AG04449 (cell line): Measurements from ENCODE around the gene SGK2.

ENCODE experiments used
- CTCF ChIA-PET: fragments of 350-600 bp; formaldehyde crosslinking; extraction: SDS; loops from one replicate; lab custom pipeline; 2021; ENCODE audit warnings: antibody characterized with exemption; lab: Yijun Ruan, JAX
- POLR2A ChIA-PET: fragments of 400-600, 350-600 bp; formaldehyde crosslinking; extraction: SDS; loops from one replicate; lab custom pipeline; 2020; ENCODE audit warnings: antibody characterized with exemption, inconsistent platforms; lab: Yijun Ruan, JAX
- DNase-seq: peaks from one replicate; pipeline ENCODE4 v3.0.0-alpha.2; 2010; ENCODE audit warnings: low read depth, low spot score
- H3K4me3 ChIP-seq: 2 replicates; pipeline ENCODE4 v1.5.1; 2011; ENCODE audit warnings: low read depth, mild to moderate bottlenecking, control low read depth, low read length
- CTCF ChIP-seq: IDR thresholded peaks from one replicate; pipeline ENCODE4 v1.5.1; 2011; ENCODE audit warnings: mild to moderate bottlenecking, moderate library complexity, low read length, control low read depth, inconsistent platforms; ENCODE audit not compliant: insufficient read depth; ENCODE audit errors: missing control alignments

The SGK2 gene

GRCh38 chr20:43537921-43538877, 20.6 kb upstream of the SGK2 start:
- no peak for DNase-seq
- peak; percentile 88 for TF ChIP-seq CTCF
- no peak overlapping the region for H3K4me3 ChIP-seq
- ChIA-PET POLR2A (interaction anchor here (1.2 kb wide), 1 partner anchor 53 kb away, joined by 4 read pairs; the partner anchor contains the start of gene IFT52), CTCF (interaction anchor here (0.6 to 10.0 kb wide), 47 partner anchors 12 to 558 kb away, joined by 3 to 112 read pairs (median 5); partner anchors contain the start of genes IFT52 and L3MBTL1)

GRCh38 chr20:43538878-43539700, 19.7 kb upstream of the SGK2 start:
- ChIA-PET CTCF (interaction anchor here (0.7 to 10.0 kb wide), 35 partner anchors 6 to 553 kb away, joined by 3 to 112 read pairs (median 5); partner anchors contain the start of gene IFT52), POLR2A (no interaction called here)
- DNase-seq = no peak
- no peak for TF ChIP-seq CTCF
- no peak overlapping the region for H3K4me3 ChIP-seq

- no peak for TF ChIP-seq CTCF
- ChIA-PET CTCF (interaction anchor here (0.9 to 10.0 kb wide), 18 partner anchors 7 to 551 kb away, joined by 3 to 112 read pairs (median 4); partner anchors contain the start of gene IFT52), POLR2A (no interaction called here)
- no peak for DNase-seq
- H3K4me3 ChIP-seq = no peak overlapping the region
Observed at GRCh38 chr20:43539975-43540672, 18.7 kb upstream of the SGK2 start.

GRCh38 chr20:43540673-43541060, 18.2 kb upstream of the SGK2 start:
- H3K4me3 ChIP-seq = no peak overlapping the region
- POLR2A ChIA-PET = no interaction called here
- CTCF ChIA-PET = interaction anchor here (1.1 to 10.0 kb wide), 10 partner anchors 8 to 551 kb away, joined by 3 to 112 read pairs (median 6); no protein-coding TSS in a partner anchor
- TF ChIP-seq CTCF = no peak
- DNase-seq = no peak

GRCh38 chr20:43541214-43541613, 17.6 kb upstream of the SGK2 start:
- no peak overlapping the region for H3K4me3 ChIP-seq
- no peak for DNase-seq
- CTCF ChIA-PET = interaction anchor here (1.2 to 10.0 kb wide), 8 partner anchors 8 to 551 kb away, joined by 3 to 112 read pairs (median 6); no protein-coding TSS in a partner anchor
- POLR2A ChIA-PET = no interaction called here
- TF ChIP-seq CTCF = no peak
